Calu3 (cell line): ENCODE measurements around the gene NTM. TPM values are rescaled to one million over a fixed set of nuclear protein-coding genes. Genes with fewer than 3 reads are reported as not detected.

Source experiments
- BruUV-seq: library from RNA; stranded (reverse); fragments of 400-500 nt; replicated peaks from 2 replicates; lab custom pipeline; 2021; lab: Mats Ljungman, UMichigan
- CTCF ChIA-PET: fragments of 300-600 bp; sonication (Branson Sonifier 250); formaldehyde crosslinking; loops from one replicate; lab custom pipeline; 2022; ENCODE audit warnings: antibody characterized with exemption; lab: Charles Lee
- DNase-seq: peaks from one replicate; pipeline ENCODE4 v3.0.0; 2022
- H3K27ac Mint-ChIP-seq: one replicate; pipeline ENCODE4 v1.8.0; 2022; ENCODE audit warnings: mixed read lengths; ENCODE audit not compliant: unreplicated experiment
- H3K27me3 Mint-ChIP-seq: one replicate; pipeline ENCODE4 v1.8.0; 2022; ENCODE audit warnings: mixed read lengths; ENCODE audit not compliant: unreplicated experiment
- H3K36me3 Mint-ChIP-seq: one replicate; pipeline ENCODE4 v1.8.0; 2022; ENCODE audit warnings: mild to moderate bottlenecking, moderate library complexity, mixed read lengths; ENCODE audit not compliant: insufficient read depth, unreplicated experiment
- H3K4me1 Mint-ChIP-seq: one replicate; pipeline ENCODE4 v1.8.0; 2022; ENCODE audit warnings: mild to moderate bottlenecking, low read depth, mixed read lengths; ENCODE audit not compliant: unreplicated experiment
- H3K4me3 Mint-ChIP-seq: one replicate; pipeline ENCODE4 v1.8.0; 2022; ENCODE audit warnings: mild to moderate bottlenecking, low read depth, moderate library complexity, mixed read lengths; ENCODE audit not compliant: unreplicated experiment
- H3K9me3 Mint-ChIP-seq: one replicate; pipeline ENCODE4 v1.8.0; 2022; ENCODE audit warnings: low read depth, mixed read lengths; ENCODE audit not compliant: unreplicated experiment
- CTCF ChIP-seq: fragments of 200-600 bp; IDR thresholded peaks from one replicate; pipeline ENCODE4 v1.8.0; 2022; ENCODE audit warnings: antibody characterized with exemption; ENCODE audit not compliant: unreplicated experiment
- intact Hi-C: fragments of 100-400 bp; cut with micrococcal nuclease; formaldehyde crosslinking; loops from one replicate; pipeline ENCODE4 v1.10.0; 2022; ENCODE audit not compliant: unreplicated experiment
- total RNA-seq: library from RNA; stranded (reverse); gene quantifications from 2 replicates; pipeline ENCODE4 v1.2.3, GENCODE V29; 2022

The NTM gene
- total RNA-seq, 1 experiment from 2014 or later: not detected

DNA sequence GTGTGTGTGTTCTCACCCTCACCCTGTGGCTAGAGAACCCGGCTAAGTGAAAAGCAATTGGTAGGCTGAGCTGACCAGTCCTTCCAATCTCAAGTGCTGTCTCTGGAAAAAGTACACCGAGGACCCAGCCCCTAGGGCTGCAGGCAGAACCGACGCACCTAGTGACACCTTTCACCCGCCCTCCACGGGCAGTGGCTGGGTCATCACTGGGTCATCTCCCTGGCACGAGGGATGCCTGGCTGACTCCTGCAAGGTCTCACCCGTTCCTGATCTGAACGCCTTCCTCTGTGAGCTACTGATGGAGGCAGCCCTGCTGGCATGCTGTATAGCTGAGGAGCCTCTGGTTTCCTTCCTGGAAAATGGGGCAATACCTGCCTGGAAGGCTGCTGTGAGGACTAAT lies 311.5 kb downstream of the NTM start:
- H3K27me3 Mint-ChIP-seq: no peaks in the 10 kb centered on the region
- BruUV-seq: no TSS peak
- no peaks in the 10 kb centered on the region for H3K36me3 Mint-ChIP-seq
- CTCF ChIA-PET: no interaction called here
- intact Hi-C loops: no loop called here
- no peak overlapping the region for H3K4me3 Mint-ChIP-seq
- no peak for TF ChIP-seq CTCF
- H3K4me1 Mint-ChIP-seq: no peaks in the 10 kb centered on the region
- no peak for DNase-seq
- H3K9me3 Mint-ChIP-seq: no peaks in the 10 kb centered on the region
- H3K27ac Mint-ChIP-seq: no peak overlapping the region

DNA sequence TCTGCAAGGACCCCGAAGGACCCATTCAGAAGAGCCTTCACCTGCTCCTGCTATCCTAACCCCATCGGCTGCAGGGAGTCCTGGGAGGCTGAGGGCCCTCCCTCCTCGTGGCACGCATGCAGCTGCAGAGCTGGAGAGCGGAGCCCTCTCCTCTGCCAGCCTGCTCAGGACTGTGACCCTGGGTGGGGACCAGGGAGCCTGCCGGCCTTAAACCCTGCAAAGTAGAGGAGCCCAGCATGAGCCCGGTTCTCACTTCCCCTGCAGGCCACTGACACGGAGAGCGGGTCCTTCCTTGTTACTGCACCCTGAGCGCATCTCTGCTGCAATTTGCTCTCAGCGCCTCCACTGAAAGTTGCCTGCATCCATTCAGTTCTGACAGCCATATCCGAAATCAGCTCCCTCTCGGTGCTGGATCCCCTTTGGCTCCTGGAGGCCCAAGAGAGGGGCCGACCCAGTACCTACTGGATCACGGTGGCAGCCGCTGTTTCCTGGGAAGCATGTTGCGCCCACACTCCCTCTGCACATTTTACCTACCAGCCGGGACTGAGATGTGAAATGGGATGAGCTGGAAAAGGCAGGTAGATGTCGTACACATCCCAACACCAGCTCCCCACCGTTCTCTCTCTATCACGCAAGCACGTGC lies 312.1 kb downstream of the NTM start:
- no peak for DNase-seq
- CTCF ChIA-PET: no interaction called here
- no peak for TF ChIP-seq CTCF

DNA sequence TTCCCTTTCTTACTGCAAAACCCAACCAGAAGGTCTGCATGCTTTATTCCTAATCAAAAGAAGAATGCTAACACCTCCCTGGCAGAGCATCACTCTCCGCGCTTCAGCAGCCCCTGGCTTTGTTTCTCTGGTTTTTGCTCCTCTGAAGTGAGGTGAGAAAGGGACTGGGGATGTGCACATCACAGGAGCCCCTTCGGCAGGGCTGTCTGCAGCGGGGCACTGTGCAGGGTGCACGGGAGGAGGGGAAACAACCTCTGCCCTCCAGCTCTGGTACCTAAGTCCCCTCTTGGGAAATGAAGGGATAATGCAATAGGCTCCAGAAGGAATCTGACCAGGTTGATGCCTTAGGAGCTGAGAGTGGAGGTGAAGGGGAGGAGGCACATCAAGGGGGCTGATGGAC lies 312.7 kb downstream of the NTM start:
- CTCF ChIA-PET: no interaction called here
- H3K27me3 Mint-ChIP-seq: no peaks in the 10 kb centered on the region
- no peak overlapping the region for H3K4me3 Mint-ChIP-seq
- H3K4me1 Mint-ChIP-seq: no peaks in the 10 kb centered on the region
- no peaks in the 10 kb centered on the region for H3K36me3 Mint-ChIP-seq
- no peak for DNase-seq
- H3K9me3 Mint-ChIP-seq: no peaks in the 10 kb centered on the region
- H3K27ac Mint-ChIP-seq: no peak overlapping the region
- TF ChIP-seq CTCF: no peak
- BruUV-seq: no TSS peak
- intact Hi-C loops: no loop called here

More for the DNA sequence above, 312.1 kb downstream of the NTM start:
- BruUV-seq: no TSS peak
- no peaks in the 10 kb centered on the region for H3K27me3 Mint-ChIP-seq
- no peaks in the 10 kb centered on the region for H3K4me1 Mint-ChIP-seq
- no peak overlapping the region for H3K4me3 Mint-ChIP-seq
- H3K36me3 Mint-ChIP-seq: no peaks in the 10 kb centered on the region
- no peak overlapping the region for H3K27ac Mint-ChIP-seq
- H3K9me3 Mint-ChIP-seq: no peaks in the 10 kb centered on the region
- intact Hi-C loops: no loop called here

- Mint-ChIP-seq H3K27me3 (no peaks in the 10 kb centered on the region), H3K36me3 (no peaks in the 10 kb centered on the region), H3K27ac (no peak overlapping the region), H3K4me3 (no peak overlapping the region), H3K4me1 (no peaks in the 10 kb centered on the region), H3K9me3 (no peaks in the 10 kb centered on the region)
- TF ChIP-seq CTCF: no peak
- no TSS peak for BruUV-seq
- intact Hi-C loops: no loop called here
- CTCF ChIA-PET: no interaction called here
- no peak for DNase-seq
Measured at GRCh38 chr11:131683666-131684065, 313.3 kb downstream of the NTM start.
